T follicular helper cell (primary cell): ENCODE measurements around the gene ANKIB1.

ENCODE experiments used
- DNase-seq: peaks from one replicate; pipeline ENCODE4 v3.0.0-alpha.2; 2020; ENCODE audit warnings: low read depth

The ANKIB1 gene

GRCh38 chr7:92260248-92260781, 14.5 kb downstream of the ANKIB1 start:
- DNase-seq = no peak

- no peak for DNase-seq
These were observed 20.9 kb downstream of the ANKIB1 start for GRCh38 chr7:92266415-92267241.

GRCh38 chr7:92268921-92269320, 23.1 kb downstream of the ANKIB1 start:
- no peak for DNase-seq

- DNase-seq = no peak
These were observed 29.6 kb downstream of the ANKIB1 start for GRCh38 chr7:92275327-92275726.

GRCh38 chr7:92276460-92276864, 30.7 kb downstream of the ANKIB1 start:
- DNase-seq = no peak

- no peak for DNase-seq
These were observed 33.7 kb downstream of the ANKIB1 start for GRCh38 chr7:92279396-92280031.

- DNase-seq = no peak
These were observed 35.3 kb downstream of the ANKIB1 start for GRCh38 chr7:92281031-92281430.

- no peak for DNase-seq
These were observed 36.5 kb downstream of the ANKIB1 start for GRCh38 chr7:92282221-92282814.

- no peak for DNase-seq
These were observed 37.2 kb downstream of the ANKIB1 start for GRCh38 chr7:92282930-92283329.

GRCh38 chr7:92289321-92289720, 43.5 kb downstream of the ANKIB1 start:
- DNase-seq = no peak

GRCh38 chr7:92292981-92293380, 47.2 kb downstream of the ANKIB1 start:
- no peak for DNase-seq

- DNase-seq = no peak
These were observed 48.3 kb downstream of the ANKIB1 start for GRCh38 chr7:92293896-92294590.

- no peak for DNase-seq
These were observed 49.6 kb downstream of the ANKIB1 start for GRCh38 chr7:92295391-92295790.

- DNase-seq = no peak
These were observed 50.5 kb downstream of the ANKIB1 start for GRCh38 chr7:92296235-92296634.

- DNase-seq = no peak
These were observed 51.2 kb downstream of the ANKIB1 start for GRCh38 chr7:92296880-92297445.

GRCh38 chr7:92297736-92298135, 52.0 kb downstream of the ANKIB1 start:
- no peak for DNase-seq

GRCh38 chr7:92303761-92304160, 58.0 kb downstream of the ANKIB1 start:
- no peak for DNase-seq

- no peak for DNase-seq
These were observed 58.7 kb downstream of the ANKIB1 start for GRCh38 chr7:92304406-92304893.

- DNase-seq = no peak
These were observed 60.4 kb downstream of the ANKIB1 start for GRCh38 chr7:92306153-92306552.

- no peak for DNase-seq
These were observed 67.3 kb downstream of the ANKIB1 start for GRCh38 chr7:92313055-92313454.

GRCh38 chr7:92319243-92319642, 73.5 kb downstream of the ANKIB1 start:
- DNase-seq = no peak

- DNase-seq = no peak
These were observed 79.4 kb downstream of the ANKIB1 start for GRCh38 chr7:92325173-92325572.
